ENCODE results near the gene DNAH14.

GRCh38 chr1:225413708-225414375 is 484.4 kb downstream of the DNAH14 start:
- TF ChIP-seq, protein P1, sequence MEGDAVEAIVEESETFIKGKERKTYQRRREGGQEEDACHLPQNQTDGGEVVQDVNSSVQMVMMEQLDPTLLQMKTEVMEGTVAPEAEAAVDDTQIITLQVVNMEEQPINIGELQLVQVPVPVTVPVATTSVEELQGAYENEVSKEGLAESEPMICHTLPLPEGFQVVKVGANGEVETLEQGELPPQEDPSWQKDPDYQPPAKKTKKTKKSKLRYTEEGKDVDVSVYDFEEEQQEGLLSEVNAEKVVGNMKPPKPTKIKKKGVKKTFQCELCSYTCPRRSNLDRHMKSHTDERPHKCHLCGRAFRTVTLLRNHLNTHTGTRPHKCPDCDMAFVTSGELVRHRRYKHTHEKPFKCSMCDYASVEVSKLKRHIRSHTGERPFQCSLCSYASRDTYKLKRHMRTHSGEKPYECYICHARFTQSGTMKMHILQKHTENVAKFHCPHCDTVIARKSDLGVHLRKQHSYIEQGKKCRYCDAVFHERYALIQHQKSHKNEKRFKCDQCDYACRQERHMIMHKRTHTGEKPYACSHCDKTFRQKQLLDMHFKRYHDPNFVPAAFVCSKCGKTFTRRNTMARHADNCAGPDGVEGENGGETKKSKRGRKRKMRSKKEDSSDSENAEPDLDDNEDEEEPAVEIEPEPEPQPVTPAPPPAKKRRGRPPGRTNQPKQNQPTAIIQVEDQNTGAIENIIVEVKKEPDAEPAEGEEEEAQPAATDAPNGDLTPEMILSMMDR (IDR thresholded peaks at IDR 0.05 in 4 of 5, conservative IDR thresholded peaks at IDR 0.05 in 1 of 5), result no peak
- no peak for TF ChIP-seq POLR2A (IDR thresholded peaks at IDR 0.05)
